Loucy (cell line): Measurements from ENCODE around the gene LTF.

Experiments
- CTCF ChIP-seq: fragments of 200-600 bp; sonication (generic); conservative IDR thresholded peaks from 2 replicates; pipeline ENCODE4 v1.5.1; 2014; ENCODE audit warnings: mild to moderate bottlenecking, antibody characterized with exemption, low read length
- EZH2phosphoT487 ChIP-seq: fragments of 200-600 bp; IDR thresholded peaks from 2 replicates; pipeline ENCODE4 v1.6.1; 2018; ENCODE audit warnings: antibody characterized with exemption, mild to moderate bottlenecking, moderate library complexity, borderline replicate concordance

DNA sequence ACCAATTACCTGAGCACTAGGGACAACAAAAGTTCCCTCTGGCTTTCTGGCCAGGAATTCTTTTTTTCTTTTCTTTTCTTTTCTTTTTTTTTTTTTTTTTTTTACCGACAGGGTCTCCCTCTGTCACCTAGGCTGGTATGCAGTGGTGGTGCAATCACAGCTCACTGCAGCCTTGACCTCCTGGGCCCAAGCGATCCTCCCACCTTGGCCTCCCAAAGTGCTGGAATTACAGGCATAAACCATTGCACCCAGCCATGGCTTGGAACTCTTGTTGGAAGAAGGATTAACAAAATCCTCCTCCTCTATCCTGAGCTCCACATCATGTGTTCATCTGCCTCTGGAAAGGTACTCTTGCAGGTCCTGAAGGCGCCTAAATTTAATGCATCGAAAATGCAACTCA lies 2.9 kb upstream of the LTF start:
- TF ChIP-seq CTCF = no peak
- TF ChIP-seq EZH2phosphoT487 = no peak
